Panc1 (cell line): ENCODE data around the gene GNS.

ENCODE experiments used
- POLR2AphosphoS5 ChIP-seq: IDR thresholded peaks from 2 replicates; pipeline ENCODE4 v1.6.1; 2012; ENCODE audit warnings: mild to moderate bottlenecking, low read depth, low read length, moderate library complexity
- TF ChIP-seq, protein P1 (sequence below): fragments of 450-650 bp; IDR thresholded peaks from 2 replicates; pipeline ENCODE4 v1.5.1; 2017; ENCODE audit warnings: mild to moderate bottlenecking

DNA sequence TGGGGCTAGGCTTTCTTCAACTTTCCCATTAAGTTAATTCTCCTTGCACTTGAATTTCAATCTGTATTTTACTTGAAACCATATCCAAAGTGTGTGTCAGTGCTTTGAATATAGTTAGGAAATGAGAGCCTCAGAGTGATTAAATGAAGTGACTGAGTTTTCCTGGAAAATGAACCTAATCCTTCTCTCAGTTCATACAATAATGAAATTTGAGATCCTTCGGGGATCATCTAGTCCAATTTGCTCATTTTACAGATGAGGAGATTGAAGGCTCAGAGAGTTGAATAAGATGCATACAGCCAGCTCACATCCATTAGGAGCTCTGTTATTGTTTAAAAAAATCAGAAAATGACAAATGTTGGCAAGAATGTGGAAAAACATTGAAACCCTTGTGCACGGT is 47.0 kb upstream of the GNS start:
- TF ChIP-seq, protein P1, sequence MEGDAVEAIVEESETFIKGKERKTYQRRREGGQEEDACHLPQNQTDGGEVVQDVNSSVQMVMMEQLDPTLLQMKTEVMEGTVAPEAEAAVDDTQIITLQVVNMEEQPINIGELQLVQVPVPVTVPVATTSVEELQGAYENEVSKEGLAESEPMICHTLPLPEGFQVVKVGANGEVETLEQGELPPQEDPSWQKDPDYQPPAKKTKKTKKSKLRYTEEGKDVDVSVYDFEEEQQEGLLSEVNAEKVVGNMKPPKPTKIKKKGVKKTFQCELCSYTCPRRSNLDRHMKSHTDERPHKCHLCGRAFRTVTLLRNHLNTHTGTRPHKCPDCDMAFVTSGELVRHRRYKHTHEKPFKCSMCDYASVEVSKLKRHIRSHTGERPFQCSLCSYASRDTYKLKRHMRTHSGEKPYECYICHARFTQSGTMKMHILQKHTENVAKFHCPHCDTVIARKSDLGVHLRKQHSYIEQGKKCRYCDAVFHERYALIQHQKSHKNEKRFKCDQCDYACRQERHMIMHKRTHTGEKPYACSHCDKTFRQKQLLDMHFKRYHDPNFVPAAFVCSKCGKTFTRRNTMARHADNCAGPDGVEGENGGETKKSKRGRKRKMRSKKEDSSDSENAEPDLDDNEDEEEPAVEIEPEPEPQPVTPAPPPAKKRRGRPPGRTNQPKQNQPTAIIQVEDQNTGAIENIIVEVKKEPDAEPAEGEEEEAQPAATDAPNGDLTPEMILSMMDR, result no peak
- no peak for TF ChIP-seq POLR2AphosphoS5
